OCI-LY1 (cell line): ENCODE data around the gene WHAMM.

Experiments
- CTCF ChIP-seq: fragments of 200-600 bp; sonication (generic), shearing (Covaris generic); IDR thresholded peaks from 2 replicates; pipeline ENCODE4 v1.5.1; 2017; ENCODE audit warnings: mild to moderate bottlenecking, antibody characterized with exemption, low read length, moderate library complexity, mixed read lengths
- EZH2 ChIP-seq: fragments of 200-600 bp; sonication (generic), shearing (Covaris generic); IDR thresholded peaks from 2 replicates; pipeline ENCODE4 v1.8.0; 2017; ENCODE audit warnings: borderline replicate concordance, mixed run types, mild to moderate bottlenecking, antibody characterized with exemption, low read length, moderate library complexity, mixed read lengths

GRCh38 chr15:82807920-82808633 lies 1.4 kb upstream of the WHAMM start:
- no peak for TF ChIP-seq CTCF
- no peak for TF ChIP-seq EZH2
